Femur (tissue), 1 donor: ENCODE data around the gene ARHGAP22.
"Not testable (repeated sequence)": the region's sequence is repeated elsewhere in the genome, so short reads cannot be mapped to it uniquely, and the experiment has no call there.

ENCODE experiments used
- DNase-seq: peaks from one replicate; pipeline ENCODE4 v3.0.0-alpha.2; 2017

The ARHGAP22 gene, protein sequence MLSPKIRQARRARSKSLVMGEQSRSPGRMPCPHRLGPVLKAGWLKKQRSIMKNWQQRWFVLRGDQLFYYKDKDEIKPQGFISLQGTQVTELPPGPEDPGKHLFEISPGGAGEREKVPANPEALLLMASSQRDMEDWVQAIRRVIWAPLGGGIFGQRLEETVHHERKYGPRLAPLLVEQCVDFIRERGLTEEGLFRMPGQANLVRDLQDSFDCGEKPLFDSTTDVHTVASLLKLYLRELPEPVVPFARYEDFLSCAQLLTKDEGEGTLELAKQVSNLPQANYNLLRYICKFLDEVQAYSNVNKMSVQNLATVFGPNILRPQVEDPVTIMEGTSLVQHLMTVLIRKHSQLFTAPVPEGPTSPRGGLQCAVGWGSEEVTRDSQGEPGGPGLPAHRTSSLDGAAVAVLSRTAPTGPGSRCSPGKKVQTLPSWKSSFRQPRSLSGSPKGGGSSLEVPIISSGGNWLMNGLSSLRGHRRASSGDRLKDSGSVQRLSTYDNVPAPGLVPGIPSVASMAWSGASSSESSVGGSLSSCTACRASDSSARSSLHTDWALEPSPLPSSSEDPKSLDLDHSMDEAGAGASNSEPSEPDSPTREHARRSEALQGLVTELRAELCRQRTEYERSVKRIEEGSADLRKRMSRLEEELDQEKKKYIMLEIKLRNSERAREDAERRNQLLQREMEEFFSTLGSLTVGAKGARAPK

GRCh38 chr10:48604991-48605508, at the start of gene ARHGAP22:
TSS of gene ARHGAP22 (minus strand) at chr10:48605073. CDS start at chr10:48604796, 277 bp downstream.
- DNase-seq = peak; percentile 62

DNA sequence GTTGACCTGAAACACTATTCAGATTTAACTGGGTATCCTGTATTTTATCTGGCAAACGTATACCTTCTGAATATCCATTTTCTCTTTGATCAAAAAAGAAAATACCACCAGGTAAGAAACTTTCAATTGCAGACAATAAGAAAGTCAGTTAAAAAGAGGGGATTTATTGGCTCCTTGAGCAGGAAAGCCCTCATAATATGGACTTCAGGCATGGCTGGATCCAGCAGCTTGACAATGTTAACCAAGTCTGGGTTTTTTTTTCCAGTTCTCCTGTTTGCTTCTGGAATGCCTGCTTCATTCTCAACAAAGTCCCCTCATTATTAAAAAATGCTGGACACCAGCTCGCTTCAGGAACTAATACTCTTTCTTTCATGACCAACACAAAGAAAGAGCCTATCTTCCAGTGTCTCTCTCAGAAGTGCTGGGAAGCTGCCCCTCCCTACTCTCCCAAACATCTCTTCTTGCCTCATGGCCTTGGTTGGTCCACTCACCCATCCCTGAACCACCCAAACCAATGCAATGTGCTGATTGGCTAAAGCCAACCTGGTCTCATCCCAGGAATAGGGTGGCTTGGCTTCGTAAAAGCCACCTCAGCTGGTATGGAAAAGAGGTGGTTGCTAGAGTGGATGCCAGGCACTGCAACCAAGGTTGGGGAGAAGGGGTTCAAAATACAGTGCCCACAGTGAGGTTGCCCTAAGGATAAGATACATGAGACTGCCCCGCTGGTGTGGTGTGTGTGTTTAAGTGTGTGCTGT, 49.2 kb upstream of the ARHGAP22 start:
- DNase-seq = no peak

- no peak for DNase-seq
Measured at GRCh38 chr10:48653347-48653746, 48.5 kb upstream of the ARHGAP22 start.

DNA sequence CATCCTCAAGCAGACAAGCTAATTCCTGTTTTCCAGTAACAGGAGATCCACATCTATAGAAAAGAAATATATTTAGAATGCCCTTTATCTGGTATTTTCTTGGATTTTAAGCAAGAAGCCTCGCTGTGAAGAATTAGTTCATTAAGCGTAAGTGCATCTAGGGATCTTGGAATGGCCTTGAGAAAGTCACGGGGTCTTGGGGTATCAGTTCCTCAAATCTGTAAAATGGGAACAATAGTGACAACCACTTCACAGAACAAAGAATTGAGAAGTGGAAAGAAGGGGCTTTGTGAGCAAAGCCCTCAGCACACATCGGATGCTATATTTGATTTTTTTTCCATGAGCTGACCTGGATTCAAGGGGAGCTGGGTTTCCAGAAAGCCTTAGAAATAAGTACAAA, 47.5 kb upstream of the ARHGAP22 start:
- no peak for DNase-seq

DNA sequence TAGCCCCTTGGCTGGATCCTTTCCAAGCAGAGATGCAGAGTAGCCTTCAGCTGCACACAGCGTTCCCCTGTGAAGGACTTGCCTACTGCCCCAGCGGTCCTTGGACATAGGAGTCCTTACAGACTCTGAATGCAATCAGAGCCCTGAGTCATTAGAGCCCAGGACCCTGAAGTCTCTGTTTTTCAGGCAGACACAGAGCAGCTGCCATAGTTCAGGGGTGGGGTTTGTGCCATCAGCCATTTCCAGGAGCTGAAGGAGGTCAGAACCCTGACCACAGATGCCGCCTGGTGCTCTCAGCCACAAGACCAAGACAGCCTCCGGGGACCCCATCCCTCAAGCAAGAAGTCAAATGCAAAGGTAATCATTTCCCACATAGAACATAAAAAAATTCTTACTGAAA, 47.0 kb upstream of the ARHGAP22 start:
- DNase-seq = no peak

GRCh38 chr10:48651293-48651692, 46.4 kb upstream of the ARHGAP22 start:
- DNase-seq = no peak

GRCh38 chr10:48649349-48649944, 44.6 kb upstream of the ARHGAP22 start:
- DNase-seq = no peak

DNA sequence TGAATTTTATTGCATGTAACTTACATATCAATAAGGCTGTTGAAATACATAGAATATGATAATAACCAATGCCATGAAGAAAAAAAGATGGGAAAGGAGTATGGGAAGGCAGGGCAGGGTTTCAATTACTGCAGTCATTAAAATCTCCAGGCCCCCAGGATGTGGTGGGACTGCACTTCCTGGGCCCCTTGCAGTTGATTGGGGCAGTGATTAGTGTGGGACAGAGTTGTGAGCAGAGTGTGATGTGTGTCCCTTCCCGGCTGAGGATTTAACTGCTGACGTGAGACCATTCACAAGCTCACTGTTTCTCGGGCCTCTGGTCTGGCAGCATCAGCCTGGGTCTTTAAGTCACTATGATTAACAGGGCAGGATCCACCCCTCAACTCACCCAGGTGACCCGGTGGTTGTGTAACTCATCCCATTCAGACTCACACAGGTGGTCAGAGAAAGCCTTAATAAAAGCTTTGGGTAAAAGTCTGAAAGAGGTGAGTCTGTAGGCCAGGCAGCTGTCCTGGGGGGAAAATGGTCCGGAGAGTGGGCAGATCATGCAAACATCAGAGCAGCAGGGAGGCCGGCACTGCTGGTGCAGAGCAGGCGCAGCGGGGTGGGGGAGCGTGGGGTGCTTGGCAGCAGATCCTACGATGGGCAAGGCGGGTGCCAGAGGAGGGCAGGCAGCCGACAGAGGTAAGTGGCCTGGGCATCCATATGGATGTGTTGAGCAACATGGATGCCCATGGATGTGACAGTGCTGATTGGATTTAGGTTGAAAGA, 43.5 kb upstream of the ARHGAP22 start:
- DNase-seq = no peak

DNA sequence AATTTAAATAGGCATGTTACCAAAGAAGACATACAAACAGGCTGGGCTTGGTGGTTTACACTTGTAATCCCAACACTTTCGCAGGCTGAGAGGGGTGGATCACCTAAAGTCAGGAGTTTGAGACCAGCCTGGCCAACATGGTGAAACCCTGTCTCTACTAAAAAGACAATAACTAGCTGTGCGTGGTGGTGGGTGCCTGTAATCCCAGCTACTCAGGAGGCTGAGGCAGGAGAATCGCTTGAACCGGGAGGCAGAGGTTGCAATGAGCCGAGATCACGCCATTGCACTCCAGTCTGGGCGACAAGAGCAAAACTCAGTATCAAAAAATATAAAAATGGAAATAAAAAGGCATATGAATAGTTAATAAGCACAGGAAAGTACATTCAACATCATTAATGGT, 42.2 kb upstream of the ARHGAP22 start:
- DNase-seq = not testable (repeated sequence)

GRCh38 chr10:48645600-48645999, 40.7 kb upstream of the ARHGAP22 start:
- DNase-seq = no peak

DNA sequence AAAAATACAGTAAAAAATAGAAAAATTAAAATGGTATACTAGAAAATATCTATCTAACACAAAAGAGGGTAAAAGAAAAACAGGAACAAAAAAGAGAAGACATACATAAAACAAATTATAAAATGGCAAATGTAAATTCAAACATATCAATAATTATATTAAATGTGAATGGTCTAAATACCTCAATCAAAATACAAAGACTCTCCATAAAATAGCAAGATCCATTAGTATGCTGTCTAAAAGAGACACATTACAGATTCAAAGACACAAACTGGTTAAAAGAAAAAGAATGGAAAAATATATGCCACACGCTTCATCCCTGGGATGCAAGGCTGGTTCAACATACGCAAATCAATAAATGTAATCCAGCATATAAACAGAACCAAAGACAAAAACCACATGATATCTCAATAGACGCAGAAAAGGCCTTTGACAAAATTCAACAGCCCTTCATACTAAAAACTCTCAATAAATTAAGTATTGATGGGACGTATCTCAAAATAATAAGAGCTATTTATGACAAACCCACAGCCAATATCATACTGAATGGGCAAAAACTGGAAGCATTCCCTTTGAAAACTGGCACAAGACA, 36.3 kb upstream of the ARHGAP22 start:
- not testable (repeated sequence) for DNase-seq

GRCh38 chr10:48640326-48640725, 35.5 kb upstream of the ARHGAP22 start:
- no peak for DNase-seq

GRCh38 chr10:48639632-48640031, 34.8 kb upstream of the ARHGAP22 start:
- DNase-seq = no peak

DNA sequence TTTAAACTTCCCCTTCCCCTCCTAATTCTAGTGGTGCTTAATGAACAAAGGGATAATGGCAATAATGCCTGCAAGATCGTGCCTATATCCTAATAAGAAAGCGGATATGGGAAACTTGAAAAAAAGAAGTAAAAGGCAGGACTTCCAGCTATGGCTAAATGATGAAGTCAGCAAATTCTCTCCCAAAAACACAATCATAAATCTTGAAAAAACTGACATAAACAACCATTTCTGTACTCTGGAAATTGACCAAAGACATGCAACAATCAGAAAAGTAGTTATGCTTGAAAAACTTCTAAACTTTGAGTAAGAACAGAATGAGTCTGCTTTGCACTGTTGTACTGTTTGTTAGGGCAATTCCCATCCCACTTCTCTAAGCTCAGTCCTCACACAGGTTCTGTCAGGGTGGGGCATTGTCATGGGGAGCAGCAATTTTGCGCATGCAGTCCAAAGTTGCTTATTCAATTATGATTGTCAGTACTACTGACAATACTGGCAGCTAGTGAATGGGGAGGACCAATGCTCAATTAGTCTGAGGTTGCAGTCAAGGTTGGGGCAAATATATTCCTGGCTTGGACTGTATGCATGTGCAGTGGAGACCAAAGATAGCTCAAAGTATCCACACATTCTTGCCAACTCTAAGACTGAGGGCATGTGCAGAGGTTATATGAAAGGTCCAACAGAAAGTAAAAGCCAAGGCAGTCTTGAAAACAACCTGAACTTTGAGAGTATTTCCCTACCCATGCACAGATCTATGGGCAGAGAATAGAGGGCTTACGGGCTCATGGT, 34.1 kb upstream of the ARHGAP22 start:
- no peak for DNase-seq

- no peak for DNase-seq
Measured at GRCh38 chr10:48638158-48638557, 33.3 kb upstream of the ARHGAP22 start.

DNA sequence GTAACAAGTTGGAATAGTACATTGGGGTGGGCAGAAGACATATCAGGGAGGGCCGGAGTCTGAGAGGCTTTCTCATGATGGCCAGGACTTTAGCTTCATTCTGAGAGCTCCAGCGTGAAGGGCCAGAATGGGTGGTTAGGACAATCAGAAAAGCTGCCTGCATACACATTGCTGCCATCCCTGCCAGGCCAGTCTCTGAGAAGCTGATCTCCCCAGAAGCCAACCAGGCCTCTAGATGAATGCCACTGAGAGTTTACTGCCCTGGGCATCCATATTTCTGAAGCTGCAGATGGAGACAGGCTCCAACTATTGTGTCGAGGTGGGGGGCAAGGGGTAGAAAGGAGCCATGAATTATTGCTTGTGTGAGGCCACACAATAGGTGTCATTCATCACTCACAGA, 32.0 kb upstream of the ARHGAP22 start:
- DNase-seq = no peak

GRCh38 chr10:48636231-48636630, 31.4 kb upstream of the ARHGAP22 start:
- no peak for DNase-seq

DNA sequence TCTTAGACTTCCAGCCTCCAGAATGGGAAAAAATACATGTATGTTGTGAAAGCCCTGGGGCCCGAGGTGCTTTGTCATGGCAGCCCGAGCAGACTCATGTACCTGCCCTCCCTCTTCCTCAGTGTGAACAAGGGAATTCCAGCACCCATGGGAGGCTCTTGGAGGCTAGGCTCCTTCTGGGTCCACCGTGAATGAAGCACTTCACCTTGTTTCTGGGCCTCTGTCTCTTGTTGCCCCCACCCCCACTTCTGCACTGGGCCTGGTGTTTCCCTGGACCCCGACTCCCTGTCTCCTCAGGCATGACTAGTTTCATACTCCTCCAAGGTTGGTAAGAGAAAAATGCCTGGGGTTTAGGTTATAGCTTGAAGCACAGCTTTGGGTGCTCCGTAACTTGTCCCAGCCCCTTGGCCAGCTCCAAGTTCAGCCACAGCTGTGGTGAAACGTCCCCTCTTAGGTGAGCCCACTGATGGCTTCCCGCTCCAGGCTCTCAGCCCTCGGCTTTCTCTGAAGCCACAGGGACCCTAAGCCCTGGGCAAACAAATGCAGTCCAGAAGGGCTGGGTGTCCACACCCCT, 30.2 kb upstream of the ARHGAP22 start:
- no peak for DNase-seq

GRCh38 chr10:48634198-48634983, 29.5 kb upstream of the ARHGAP22 start:
- peak; percentile 77 for DNase-seq
